Stimulated activated CD4-positive, alpha-beta T cell treated with anti-CD3 and anti-CD28 coated beads, Interleukin-1b, Interleukin-23, amount 100 ng/mL, for 1 hour (primary cell): ENCODE results near the gene RNF208.
"Not testable (repeated sequence)": the region's sequence is repeated elsewhere in the genome, so short reads cannot be mapped to it uniquely, and the experiment has no call there.

Experiments used
- DNase-seq, 2 donors: peaks; one replicate each; pipeline ENCODE4 v3.0.0-alpha.2; 2020; ENCODE audit warnings: low read depth in 2 of 2

Gene RNF208

DNA sequence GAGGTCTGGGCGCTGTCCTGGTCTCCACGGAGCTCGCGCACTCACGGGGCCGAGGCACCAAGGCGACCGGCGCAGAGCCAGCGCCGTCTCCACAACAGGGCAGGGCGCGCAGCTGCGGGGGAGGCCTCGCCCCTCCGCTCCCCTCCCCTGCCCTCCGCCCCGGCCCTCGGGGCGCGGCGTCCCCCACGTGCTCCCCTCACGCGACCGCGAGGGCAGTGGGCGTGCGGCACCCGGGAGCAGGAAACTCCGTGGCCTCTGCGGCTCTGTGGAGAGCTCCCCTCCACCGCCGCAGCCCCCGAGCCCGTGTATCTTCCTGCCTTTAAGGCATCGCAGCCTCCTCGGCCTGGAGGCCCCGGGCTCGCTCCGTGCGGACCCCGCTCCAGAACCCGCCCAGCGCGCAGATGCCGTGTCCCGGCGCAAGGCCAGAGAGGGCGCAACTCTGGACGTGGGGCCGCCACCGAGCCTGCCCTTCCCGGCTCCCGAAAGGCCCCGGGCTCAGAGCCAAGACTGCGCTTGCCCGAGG is 18.3 kb upstream of the RNF208 start:
- DNase-seq, result peak in 1 of 2 donors; percentile 27

DNA sequence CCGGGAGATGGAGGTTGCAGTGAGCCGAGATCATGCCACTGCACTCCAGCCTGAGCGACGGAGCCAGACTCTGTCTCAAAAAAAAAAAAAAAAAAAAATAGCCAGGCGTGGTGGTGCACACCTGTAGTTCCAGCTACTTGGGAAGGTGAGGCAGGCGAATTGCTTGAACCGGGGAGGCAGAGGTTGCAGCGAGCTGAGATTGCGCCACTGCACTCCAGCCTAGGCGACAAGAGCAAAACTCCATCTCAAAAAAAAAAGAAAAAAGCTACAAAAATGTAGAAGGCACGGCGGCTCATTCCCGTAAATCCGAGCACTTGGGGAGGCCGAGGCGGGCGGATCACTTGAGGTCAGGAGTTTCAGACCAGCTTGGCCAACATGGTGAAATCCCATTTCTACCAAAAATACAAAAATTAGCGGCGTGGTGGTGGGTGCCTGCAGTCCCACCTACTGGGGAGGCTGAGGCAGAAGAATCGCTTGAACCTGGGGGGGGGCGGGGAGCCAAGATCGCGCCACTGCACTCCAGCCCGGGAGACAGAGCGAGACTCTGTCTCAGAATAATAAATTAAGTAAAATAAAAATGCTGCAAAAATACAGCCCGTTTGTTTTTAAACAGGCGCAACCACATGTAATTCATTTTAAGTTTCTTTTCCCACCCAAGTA is 17.6 kb upstream of the RNF208 start:
- DNase-seq, result not testable (repeated sequence)

DNA sequence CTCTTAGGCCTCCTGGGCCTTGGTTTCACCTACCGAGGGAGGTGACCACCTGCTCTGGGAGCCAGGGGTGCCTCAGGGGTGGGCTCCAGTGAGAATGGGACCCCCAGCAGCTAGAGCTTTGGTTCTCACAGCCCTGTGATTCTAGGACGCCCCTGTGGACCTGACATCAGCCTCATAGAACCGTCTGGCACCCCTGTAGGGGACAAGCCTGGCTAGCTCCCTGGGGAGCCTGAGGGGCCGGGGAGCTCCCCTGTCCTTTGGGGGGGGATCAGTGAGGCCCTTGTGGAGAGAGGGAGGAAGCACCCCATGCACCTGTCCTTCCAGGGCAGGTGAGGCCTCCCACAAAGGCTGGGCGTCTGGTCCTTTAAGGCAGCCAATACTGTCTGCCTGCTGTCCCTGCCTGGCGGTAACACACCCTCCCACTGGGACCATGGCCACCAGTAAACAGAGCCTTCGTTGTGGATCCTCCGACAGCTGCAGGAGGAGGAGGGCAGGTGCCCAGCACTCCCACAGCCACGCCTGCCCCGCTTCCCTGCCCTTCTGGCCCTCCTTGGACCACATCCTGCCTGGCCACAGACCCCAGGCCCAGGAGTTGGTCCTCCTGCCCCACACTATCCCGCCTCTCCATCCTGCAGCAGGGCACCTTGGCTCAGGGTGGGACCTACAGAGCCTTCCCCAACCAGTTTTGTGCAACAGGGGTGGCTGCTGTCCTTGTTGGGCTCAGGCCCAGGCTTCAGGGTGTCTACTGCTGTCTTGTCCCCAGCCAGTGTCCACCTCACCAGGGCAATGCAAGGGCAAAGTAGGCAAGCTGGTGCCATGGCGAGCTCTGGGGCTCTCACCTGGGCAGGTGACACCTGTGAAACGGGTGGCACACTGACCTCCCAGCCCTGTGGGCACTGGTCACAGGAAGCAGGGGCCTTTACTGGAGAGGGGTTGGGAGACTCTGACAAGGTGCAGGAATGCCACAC is 16.0 kb upstream of the RNF208 start:
- no peak for DNase-seq

DNA sequence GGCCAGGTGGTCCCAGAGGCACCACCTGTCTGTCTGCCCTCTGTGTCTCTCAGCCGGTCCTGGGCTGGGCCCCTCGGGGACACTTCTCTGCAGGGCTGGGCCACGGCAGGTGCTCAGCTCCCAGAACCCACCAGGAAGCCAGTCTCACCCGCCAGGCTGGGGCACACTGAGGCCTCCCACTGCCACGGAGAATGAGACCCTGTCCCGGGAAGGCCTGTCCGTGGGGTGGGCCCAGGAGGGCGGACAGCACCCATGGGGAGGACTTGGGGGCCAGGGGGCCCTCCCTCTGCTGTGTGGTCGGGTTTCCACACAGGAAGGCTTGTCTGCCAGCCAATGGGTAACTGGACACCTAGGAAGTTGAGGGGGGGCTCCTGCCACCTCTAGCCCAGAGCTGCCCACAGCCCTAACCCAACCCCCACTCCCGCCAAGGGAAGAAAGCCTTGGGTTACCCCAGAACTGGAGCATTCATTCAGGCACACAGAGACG is 14.9 kb upstream of the RNF208 start:
- DNase-seq, result no peak

DNA sequence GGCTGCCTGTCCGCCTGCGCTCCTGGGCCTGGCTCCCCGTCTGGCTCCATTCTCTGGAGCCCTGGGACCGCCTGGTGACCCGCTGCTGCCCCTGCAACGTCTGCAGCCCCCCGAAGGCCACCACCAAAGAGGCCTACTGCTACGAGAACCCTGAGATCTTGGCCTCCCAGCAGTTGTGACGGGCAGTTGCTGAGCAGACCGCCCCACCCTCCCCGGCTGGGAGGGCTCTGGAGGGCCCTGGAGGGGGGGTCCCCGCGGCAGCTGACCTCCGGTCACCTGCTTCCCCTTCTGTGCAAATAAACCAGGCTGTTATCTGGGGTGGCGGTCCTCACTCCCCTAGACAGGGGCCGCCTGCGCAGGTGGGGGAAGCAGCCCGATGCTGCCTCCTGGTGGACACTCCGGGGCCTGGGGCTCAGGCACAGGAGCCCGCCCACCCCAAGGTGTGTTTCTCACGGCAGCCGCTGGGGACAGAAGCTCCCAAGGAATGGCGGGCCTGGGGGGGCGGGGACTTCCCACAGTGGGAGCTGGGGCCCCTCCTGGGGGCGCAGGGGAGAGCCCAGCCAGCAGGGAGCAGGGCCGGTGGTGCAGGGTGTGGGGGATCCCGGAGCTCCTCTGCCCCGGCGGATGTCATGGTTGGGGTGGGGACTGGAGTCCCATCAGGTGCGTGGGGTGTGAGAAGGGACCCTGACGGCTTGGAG is 14.3 kb upstream of the RNF208 start:
- peak; percentile 79 to 91 for DNase-seq

DNA sequence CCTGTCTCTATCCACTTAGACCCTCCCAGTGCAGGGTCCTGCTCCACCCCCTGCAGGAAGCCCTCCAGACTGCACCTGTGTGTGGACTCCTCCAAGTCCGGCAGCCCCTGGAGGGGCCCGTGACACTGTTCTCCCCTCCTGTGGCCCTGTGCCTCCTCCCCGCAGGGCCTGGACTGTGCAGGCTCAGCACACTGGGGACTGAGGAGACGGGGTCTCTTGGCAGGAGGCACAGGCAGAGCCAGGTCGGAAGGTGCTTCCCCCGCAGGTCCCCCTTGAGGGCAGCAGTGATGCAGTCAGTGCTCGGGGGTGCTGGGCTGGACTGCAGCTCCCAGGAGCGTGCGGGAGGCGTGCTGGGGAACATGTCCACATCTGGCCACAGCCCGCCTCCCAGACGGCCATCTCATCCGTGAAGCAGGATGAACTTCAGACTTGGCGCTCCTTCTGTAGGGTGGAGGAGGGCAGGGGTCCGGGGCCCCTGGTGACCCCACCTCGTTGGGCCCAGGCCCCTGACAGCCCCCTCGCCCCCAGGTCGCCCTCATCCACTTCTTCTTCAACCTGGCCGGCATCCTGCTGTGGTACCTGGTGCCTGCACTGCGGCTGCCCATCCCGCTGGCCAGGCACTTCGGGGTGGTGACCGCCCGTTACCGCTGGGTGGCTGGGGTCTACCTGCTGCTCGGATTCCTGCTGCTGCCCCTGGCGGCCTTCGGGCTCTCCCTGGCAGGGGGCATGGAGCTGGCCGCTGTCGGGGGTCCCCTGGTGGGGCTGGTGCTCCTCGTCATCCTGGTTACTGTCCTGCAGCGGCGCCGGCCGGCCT is 13.6 kb upstream of the RNF208 start:
- no peak for DNase-seq

DNA sequence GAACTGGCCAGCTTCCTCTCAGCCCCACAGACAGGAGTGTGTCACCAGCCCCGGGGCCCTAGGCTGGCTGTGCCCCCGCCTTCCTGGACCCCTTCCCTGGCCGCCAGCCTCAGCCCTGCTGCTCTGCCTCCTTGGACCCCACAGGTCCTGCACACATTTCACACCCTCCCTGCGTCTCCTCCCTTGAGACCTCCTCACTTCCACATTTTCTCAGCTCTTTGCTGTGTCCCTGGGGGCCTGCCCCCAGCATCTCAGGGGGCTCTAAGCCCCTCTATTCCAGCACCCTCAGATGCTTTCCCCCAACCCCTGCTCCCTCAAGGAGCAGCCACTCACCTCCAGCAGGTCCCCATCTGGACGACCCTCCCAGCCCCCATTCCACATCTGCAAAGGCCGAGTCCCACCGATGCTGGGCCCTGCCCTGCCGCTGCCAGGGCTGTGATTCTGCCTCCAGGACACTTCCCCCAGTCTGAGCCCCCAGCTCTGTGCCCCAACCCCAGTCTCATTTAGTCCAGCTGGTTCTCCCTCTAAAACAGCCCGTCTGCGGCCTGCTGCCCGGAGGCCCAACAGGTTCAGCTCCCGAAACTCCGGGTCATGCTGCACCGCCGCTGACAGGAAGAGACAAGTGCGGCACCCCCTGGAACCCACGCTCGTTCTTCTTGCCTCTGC is 12.9 kb upstream of the RNF208 start:
- DNase-seq, result no peak

DNA sequence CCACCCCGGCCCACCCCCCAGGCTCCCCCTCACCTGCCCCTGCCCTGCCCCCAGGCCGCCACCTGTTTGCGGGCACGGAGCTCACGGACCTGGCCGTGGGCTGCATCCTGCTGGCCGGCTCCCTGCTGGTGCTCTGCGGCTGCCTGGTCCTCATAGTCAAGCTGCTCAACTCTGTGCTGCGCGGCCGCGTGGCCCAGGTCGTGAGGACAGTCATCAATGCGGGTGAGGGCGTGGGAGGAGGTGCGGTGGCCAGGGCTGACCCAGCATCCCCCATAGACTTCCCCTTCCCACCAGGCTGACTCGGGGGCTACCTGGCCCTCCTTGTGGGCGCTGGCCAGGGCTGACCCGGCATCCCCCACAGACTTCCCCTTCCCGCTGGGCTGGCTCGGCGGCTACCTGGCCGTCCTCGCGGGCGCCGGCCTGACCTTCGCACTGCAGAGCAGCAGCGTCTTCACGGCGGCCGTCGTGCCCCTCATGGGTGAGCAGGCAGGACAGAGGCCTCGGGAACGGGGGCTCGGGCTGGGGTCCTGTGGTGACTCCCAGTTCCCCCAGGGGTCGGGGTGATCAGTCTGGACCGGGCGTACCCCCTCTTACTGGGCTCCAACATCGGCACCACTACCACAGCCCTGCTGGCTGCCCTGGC is 12.1 kb upstream of the RNF208 start:
- DNase-seq, result no peak

DNA sequence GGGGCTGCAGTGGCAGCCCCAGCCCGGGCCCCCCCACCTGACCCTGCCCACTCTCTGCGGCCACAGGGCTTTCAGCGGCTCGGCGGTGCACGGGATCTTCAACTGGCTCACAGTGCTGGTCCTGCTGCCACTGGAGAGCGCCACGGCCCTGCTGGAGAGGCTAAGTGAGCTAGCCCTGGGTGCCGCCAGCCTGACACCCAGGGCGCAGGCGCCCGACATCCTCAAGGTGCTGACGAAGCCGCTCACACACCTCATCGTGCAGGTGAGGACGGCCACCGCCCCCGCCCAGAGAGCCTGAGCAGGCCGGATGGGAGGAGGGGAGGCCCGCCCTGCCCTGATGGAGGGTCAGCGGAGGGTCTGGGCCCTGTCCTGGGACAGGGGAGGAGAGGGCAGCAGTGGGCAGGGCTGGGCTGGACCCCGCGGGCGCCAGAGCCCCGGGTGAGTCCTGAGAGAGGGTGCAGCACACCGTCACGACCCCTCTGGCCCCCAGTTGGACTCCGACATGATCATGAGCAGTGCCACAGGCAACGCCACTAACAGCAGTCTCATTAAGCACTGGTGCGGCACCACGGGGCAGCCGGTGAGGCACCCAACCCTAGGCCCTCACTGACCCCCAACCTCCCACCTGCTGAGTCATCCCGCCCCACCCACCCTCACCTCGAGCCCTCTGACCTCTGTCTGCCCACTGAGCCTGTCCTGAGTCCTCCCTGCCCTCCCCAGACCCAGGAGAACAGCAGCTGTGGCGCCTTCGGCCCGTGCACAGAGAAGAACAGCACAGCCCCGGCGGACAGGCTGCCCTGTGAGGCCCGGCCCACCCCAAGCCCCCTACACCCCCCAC is 11.3 kb upstream of the RNF208 start:
- DNase-seq, result no peak

DNA sequence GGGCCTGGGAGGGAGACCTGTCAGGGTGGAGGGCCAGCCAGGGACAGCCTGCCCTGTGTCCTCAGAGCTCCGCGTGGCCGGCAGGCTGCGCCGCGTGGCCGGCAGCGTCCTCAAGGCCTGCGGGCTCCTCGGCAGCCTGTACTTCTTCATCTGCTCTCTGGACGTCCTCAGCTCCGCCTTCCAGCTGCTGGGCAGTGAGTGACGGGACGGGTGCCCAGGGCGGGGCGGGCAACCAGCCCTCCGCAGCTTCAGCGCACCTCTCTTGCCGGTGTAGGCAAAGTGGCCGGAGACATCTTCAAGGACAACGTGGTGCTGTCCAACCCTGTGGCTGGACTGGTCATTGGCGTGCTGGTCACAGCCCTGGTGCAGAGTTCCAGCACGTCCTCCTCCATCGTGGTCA is 10.5 kb upstream of the RNF208 start:
- no peak for DNase-seq

DNA sequence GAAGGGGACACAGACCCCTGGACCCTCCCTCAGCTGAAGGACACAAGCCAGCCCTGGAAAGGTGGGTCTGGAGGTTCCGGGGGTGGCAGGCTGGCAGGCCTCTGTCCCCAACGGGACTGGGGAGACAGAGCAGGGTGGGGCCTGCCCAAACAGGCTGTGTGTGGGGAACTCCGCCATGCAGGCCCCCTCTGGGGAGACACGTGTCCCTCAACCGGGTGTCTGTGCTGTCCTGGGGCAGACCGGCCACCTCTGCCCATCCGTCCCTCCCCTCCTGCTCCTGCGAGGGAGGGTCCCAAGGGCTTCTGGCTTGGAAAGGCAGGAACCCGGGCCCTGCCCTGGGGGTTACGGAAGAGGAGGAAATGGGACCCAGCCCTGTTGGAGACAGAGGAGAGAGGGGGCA is 10.1 kb upstream of the RNF208 start:
- DNase-seq, result no peak

DNA sequence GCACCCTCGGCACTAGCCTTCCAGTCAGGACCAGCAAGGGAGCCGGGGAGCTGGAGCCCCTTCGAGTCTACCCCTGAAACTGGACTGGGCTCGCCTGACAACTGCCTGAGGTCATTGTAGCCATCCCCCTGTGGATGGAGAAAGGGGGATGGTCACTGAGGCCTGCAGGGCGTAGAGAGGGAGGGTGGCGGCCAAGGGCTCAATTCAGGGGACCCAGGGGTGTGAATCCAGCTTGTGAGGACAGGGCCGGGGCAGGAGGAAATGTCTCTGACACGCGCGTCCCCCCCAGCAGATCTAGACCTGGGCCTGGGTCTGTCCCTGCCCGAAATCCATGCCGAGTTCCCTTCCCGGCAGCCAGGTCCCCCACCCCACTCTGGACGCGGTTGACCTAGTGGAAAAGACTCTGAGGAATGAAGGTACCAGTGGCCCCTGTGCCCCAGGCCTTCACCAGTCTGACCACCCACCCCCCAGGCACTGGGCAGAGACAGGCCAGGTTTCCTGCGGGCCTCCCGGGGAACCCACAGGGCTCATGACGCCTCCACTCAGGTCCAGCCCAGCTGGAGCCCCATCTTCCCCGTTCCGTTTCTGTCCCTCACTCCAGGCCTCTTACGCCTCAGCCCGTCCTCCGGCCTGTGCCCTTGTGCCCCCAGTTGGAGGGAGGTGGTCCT is 9.5 kb upstream of the RNF208 start:
- no peak for DNase-seq

DNA sequence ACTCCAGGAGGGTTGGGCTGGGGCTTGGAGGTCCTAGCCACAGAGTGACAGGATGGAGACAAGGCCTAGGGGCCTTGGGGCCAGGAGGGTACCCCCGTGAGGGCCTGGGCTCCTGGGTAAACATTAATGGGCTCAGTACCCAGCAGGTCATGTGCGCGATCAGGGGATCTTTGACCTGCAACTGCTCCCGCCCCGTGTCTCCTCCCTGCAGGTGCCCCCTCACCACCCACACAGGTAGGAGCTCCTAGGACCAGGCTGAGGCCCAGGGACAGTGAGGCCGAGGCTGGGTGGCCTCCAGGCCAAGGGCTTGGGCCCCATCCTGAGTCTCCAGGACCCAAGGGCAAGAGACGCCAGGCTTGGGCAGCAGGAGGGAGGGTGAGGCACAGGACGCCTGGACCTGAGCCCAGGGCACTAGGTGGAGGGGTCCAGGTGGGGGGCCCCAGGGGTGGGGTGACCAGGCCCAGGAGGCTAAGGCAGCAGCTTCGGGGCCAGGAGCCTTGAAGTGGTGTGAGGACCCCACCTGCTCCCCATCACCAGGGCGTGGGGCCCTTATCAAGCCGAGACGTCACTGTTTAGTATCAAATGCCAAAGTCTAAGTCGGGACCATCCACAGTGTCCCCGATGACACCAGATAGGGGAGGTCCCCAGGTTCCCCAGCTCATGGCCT is 8.8 kb upstream of the RNF208 start, which contains the start of gene SLC34A3:
SLC34A3 (plus strand) TSS at position 197 of the 667 bp plus-strand sequence. CDS start 802 bp downstream, outside the sequence.
- DNase-seq, result no peak

DNA sequence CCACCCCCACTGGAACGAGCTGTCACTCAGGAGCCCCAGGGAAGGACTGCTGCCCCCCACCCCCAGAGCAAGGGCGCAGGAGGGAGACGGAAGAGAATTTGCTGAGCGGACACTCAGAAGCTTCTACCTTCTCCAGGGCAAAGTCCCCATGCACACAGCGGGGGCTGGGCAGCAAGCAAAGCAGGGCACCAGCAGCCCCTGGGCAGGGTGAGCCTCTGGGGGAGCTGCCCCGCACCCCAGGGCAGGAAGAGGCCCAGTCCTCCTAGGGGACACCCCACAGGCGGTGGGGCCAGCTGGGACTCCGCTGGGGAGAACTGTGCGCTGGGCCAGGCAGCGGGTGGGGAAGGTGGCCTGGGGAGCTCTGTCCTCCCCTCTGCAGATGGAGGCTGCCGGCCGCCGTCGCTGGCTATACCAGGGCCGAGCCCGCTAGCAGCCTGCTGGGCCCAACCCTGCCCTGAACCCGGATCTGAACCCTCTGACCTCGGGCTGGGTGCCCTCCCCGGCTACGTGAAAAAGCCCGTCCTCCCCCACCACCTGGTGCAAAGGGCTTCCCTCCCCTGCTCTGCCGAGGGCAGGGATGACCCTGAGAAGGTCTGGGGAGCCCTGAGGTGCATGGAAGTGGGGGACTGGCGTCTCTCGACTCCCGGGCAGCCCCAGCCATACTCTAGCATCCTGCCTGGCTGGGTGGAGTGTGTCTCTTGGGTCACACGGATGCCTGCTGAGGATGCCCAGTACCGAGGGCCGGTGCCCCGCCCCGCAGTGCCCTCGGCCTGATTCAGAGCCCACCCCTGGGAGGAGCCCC is 8.1 kb upstream of the RNF208 start:
- no peak for DNase-seq

DNA sequence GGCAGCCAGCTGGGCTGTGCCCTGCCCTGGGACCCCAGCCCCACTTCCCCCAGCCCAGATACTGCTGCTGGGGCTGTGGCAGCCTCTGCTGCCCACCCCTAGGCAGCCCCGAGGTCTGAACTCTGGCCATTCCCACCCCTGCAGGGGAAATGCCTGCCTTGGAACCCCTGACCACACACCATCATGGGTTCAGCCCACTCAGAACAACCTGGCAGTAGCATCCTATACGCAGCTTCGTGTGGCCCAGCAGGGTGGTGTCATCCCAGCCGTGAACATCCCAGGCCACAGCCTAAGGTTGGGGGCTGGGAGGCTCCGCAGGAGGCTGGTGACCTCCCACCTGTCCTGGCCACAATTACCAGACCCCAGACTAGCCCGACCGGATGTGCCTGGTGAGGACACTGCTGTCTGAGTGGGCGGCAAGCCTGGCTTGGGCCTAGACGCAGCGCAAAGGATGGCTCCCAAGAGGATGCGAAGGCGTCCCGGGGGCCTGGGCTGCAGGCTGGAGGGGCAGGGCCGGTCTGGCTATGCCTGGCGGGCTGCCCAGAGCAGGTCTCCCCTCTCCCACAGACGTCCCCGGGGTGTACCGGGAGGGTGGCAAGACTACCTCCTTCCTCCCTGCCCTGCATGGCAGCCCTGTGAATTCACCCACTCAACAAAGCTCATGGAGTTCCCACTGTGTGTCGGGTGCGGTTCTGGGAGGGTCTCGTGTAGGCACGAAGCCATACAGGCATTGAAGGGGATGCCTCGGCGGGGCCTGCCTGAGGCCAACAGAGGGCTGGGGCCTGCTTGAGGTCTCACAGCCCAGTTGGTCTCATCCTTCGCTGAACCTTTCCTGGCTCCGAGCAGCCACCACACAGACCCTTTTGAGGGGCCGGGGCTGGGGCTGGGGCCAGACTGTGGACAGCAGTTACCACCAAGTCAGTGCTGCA is 7.2 kb upstream of the RNF208 start:
- no peak for DNase-seq

DNA sequence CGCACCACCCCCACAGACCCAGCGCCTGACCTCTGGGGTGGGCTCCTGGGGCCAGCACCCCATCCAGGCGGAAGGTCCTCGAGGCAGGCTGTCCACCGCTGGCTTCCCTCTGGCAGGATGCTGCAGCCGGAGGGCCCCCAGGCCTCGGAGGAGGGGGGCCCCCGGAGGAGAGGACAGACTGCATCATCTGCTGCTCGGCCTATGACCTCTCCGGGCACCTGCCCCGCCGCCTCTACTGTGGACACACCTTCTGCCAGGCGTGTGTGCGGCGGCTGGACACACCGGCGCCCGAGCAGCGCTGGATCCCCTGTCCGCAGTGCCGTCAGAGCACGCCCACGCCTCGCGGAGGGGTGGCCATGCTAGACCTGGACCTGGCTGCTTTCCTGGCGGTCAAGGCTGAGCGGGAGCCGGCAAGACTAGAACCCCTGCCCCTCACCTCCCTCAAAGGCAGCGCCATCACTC is 6.5 kb upstream of the RNF208 start:
- DNase-seq, result no peak
